ENCODE results near the gene PRR22.

Gene PRR22

DNA sequence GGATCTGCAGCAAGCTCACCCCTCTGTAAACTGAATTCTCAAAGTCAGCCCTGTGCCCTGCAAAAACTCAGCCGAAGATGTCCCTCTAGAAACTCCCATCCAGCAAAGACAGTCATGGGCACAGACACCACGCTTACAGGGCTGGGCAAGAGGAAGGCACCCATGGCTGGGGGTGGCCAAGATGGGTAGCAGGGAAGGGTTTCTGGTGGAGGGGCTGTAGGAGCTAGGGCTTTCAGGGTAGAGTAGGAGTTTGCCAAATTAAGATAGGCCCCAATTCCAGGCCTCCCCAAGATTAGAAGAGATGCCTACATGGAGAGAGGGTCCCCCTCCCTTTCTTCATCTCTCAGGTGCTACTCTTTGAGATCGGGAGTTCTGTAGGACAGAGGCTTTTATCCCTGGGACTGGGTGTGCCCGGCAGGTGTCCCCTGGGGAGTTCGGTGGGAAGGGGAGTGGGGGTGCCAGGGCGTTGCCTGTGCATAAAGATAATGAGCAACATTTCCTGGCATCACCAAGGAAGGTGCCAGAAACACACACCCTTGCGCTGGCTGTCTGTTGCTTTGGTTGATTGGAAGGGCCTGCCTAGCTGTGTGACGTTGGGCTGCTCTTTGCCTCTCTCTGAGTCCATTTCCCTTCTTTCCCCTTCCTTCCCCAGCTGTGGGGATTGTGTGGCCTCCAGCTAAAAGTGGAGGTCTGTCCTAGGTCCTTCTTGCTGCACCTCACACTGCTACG lies 29.7 kb upstream of the PRR22 start:
- no peak for DNase-seq (ENCODE audit: low spot score)

DNA sequence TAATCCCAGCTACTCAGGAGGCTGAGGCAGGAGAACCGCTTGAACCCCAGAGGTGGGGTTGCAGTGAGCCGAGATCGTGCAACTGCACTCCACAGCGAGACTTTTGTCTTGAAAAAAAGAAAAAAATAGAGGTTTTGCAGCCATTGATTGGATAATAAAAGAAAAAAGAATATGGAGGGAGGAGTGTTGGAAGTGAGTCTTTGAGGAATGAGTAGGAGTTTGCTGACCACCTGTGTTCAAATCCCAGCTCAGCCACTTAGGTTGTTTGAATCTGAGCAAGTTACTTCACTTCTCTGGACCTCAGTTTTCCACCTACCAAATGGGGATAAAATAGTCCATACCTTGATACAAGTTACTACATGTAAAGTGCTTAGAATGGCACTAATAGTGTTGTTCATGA lies 26.6 kb upstream of the PRR22 start:
- DNase-seq (ENCODE audit: low spot score): no peak

DNA sequence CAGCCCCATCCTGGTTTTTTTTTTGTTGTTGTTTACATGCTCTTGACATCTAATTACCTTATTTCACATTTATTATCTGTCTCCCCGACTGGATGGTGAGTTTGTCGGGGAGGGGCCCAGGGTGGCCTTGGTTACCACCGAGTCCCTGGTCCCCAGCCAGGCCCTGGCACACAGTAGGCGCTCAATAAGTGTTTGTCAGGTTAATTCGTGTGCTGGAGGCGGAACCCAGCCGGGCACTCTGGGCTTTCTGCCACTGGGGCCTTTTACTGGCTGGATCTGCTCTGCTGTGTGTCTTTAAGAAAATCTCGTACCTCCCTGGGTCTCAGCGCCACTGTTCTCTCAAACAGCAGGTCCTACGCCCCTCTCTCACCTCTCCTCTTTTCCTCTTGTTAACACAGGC lies 24.9 kb upstream of the PRR22 start:
- DNase-seq (ENCODE audit: low spot score): no peak

DNA sequence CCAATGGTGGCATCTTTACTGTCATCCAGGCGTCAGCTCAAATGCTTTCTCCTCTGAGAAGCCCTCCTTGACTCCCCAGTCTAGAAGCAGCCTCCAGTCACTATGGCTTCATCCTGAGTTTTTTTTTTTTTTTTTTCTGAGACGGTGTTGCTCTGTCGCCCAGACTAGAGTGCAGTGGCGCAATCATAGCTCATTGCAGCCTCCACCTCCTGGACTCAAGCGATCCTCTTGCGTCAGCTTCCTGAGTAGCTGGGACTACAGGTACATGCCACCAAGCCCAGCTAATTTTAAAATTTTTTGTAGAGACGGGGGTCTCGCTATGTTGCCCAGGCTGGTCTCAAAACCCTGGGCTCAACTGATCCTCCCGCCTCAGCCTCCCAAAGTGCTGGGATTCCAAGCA lies 24.5 kb upstream of the PRR22 start:
- no peak for DNase-seq (ENCODE audit: low spot score)

DNA sequence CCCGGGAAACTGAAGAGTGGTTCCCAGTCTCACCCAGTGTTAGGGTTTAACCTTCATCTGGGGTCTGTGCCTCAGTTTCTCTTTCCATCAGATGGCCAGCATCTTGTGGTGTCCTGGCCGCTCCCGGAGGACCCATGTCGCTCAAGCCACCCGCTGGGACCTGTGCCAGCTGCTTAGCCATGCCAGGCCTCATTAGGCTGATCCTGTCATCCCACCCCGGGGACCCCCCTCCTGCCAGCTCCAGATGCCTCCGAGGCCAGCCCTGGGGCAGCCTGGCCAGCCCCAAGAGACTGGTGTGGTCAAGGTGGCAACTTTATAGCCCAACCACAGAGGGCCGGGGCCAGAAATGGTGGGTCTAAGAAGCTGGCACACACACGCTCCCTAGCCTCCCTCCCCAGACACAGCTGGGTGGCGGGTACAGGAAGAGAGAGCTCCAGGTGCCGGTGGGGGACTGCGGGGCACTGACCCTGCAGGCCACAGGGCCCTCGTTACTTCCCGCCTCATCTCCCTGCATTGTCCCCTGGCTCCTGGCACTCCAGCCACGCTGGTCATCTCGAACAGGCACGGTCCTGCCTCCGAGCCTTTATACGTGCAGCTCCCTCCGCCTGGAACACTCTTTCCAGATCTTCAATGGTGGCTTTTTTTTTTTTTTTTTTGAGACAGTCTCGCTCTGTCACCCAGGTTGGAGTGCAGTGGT lies 23.7 kb upstream of the PRR22 start:
- DNase-seq (ENCODE audit: low spot score): no peak

DNA sequence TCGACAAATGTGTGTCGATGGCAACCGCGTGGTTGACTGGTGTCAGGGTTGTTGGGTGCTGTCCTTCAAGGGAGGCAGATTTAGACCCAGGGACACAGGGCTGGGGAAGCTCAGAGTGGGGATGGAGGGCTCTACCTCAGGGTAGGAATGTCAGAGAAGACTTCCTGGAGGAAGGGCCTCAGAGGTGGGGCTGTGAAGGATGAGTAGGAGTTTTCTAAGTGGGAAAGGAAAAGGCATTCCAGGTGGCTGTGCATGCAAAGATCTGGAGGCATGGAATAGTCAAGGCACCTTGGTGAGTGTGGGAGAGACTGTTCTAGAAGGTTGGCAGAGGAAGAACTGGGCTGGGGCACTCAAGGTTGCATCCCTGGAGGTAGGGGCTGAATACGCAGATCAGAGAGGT lies 22.4 kb upstream of the PRR22 start:
- no peak for DNase-seq (ENCODE audit: low spot score)

DNA sequence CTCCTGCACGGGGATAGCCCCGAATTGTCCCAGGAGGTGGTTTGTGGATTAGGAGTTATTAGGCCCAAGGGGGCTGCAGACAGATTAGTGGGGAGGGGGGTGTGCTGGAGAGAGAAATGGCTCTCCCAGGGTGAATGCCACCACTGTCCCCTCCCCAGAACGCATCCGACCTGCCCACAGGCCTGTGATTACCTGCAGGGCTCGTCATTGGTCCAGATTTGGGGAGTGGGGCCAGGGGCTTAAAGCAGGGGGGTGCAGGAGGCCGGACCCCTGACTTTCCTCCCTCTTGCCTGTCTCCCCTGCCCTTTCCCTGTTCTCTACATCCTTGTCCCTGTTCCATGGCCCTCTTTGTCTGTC lies 21.6 kb upstream of the PRR22 start:
- DNase-seq (ENCODE audit: low spot score): no peak

- DNase-seq (ENCODE audit: low spot score): peak; percentile 52
Observed at GRCh38 chr19:5805462-5806132, 21.1 kb upstream of the PRR22 start.

DNA sequence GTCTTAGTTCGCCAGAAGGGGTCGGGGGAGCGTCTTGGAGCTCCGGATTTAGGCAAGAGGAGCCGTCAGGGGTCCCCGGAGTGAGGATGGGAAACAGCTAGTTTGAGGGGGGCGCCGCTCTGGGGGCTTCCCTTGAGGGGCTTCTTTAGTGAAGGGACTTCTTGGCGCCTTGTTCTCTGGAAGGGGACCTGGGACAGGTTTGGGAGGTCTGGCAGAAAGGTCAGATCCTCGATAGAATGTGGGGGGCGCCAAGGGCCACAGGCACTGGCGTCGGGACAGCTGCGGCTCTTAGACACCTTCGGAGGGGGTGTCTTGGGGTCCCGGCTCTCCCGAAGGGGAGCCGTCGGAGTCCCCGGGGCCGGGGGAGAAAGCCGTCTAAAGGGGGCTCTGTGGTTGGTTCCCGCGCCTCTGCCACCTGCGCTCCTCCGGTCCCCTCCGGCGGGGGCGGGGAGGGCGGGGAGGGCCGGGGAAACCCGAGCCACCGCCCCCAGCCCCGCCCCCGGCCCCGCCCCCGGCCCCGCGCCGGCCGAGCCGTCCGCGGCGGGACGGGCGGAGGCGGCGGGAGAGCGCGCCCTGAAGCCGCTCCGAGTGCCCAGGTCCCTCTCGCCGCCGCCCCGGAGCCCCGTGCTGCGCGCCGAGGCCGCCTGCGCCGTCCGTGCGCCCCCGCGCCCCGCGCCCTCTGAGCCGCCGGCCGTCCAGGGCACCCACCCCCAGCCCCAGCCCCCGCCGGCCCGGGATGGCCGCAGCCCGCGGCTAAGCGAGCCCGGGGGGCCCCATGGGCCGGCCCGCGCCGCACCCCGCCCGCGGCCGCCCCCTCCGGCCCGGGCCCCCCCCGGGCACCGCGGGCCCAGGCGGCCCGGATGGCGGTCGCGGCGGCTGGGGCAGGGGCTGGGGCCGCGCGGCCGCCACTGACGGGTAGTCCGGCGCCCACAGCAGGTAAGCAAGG lies 20.2 kb upstream of the PRR22 start, which contains the start of gene NRTN:
TSS of gene NRTN (plus strand) at position 552 of the 946 bp plus-strand sequence. CDS start 19,099 bp downstream, outside the sequence.
- no peak for DNase-seq (ENCODE audit: low spot score)

GRCh38 chr19:5803752-5804515 lies 19.4 kb upstream of the PRR22 start:
- DNase-seq (ENCODE audit: low spot score): peak; percentile 93

- DNase-seq (ENCODE audit: low spot score): no peak
Observed at GRCh38 chr19:5803441-5803751, 18.9 kb upstream of the PRR22 start.

GRCh38 chr19:5801796-5802619 lies 17.5 kb upstream of the PRR22 start:
- DNase-seq (ENCODE audit: low spot score): peak; percentile 53

DNA sequence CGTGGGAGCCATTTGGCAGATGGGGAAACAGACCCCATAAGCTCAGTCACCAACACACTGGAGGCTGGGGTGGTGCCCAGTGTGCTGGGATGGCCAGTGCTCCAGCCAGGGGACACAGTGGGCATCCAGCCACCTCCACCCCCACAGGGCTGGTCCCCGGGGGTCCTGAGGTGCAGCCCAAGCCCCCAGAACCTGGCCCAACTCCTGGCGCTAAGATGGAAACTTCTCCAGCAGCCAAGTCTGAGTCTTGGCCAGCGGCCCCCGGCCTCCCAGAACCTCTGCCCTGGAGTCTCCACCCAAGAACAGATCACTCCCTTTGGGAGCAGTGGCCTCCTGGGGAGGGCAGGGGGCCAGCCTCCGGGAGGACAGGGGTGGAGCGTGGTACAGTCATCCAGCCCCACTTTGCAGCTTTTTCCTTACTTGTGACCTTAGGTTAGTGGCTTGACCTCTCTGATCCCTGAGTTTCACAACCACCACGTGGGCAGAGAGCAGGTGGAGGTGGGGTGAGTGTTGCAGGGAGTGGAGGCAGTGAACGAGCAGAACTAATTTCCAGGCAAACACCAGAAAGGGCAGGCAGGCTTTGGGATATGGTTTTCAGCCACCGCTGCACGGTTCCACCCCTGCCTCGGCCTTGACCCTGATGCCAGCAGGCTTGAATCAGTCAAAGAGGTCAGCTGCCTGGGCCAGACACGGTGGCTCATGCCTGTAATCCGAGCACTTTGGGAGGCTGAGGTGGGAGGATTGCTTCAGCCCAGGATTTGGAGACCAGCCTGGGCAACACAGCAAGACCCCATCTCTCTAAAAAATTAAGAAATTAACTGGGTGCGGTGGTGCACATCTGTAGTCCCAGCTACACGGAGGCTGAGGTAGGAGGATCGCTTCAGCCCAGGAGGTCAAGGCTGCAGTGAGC lies 16.1 kb upstream of the PRR22 start:
- DNase-seq (ENCODE audit: low spot score): no peak

- no peak for DNase-seq (ENCODE audit: low spot score)
Observed at GRCh38 chr19:5799247-5800241, 15.0 kb upstream of the PRR22 start.

DNA sequence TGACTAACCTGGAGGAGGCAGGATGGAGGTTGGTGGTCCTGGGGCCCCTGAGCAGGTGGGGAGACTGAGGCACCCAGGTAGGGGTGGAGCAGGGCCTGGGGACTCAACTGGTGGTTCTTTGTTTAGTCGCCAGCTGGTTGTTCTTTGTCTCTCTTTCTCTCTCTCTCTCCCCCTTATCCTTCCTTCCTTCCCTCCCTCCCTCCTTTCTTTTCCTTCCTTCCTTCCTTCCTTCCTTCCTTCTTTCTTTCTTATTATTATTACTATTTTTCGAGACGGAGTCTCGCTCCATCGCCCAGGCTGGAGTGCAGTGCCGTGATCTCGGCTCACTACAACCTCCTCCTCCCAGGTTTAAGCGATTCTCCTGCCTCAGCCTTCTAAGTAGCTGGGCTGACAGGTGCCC lies 13.7 kb upstream of the PRR22 start:
- no peak for DNase-seq (ENCODE audit: low spot score)

DNA sequence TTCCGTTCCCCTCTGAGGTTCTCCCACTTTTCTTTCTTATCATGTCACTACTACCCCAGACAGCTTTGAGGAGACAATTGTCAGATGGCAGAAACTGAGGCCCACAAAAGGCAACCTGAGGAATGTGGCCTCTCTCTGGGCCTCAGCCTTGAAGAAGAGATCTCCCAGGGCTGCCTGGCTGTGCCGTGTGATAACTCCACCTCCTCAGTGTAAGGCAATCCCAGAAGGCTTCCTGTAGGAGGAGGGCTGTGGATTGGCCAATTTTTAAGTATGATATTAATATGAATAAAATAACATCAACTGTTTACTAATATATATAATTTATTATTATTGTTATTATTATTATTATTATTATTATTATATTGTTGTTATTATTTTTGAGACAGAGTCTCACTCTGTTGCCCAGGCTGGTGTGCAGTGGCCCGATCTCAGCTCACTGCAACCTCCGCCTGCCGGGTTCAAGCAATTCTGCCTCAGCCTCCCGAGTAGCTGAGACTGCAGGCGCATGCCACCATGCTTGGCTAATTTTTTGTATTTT lies 10.9 kb upstream of the PRR22 start:
- DNase-seq (ENCODE audit: low spot score): no peak

GRCh38 chr19:5793188-5793587 lies 8.6 kb upstream of the PRR22 start:
- no peak for DNase-seq (ENCODE audit: low spot score)

GRCh38 chr19:5792224-5792623 lies 7.7 kb upstream of the PRR22 start:
- DNase-seq (ENCODE audit: low spot score): no peak
